ENCODE measurements around the gene TMEM225. TPM values are rescaled to one million over a fixed set of nuclear protein-coding genes. Genes with fewer than 3 reads are reported as not detected.

The TMEM225 gene
- total and polyA plus RNA-seq, 10 of the 15 experiments (the other 5 are each of a cell fraction or from before 2014, with no cell fraction given) = not detected

DNA sequence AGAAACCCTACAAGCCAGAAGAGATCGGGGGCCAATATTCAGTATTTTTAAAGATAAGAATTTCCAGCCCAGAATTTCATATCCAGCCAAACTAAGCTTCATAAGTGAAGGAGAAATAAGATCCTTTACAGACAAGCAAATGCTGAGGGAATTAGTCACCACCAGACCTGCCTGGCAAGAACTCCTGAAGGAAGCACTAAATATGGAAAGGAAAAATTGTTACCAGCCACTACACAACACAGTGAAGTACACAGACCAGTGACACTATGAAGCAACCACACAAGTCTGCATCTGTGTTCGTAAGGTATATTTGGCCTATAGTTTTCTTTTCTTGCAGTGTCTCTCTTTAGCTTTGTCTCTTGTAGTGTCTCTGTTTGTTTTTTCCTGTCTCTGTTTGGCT lies 29.0 kb downstream of the TMEM225 start:
- FAIRE-seq = no peak
- no peaks in the 10 kb centered on the region for H3K79me2 ChIP-seq (ENCODE audit: control insufficient read depth, insufficient read depth, low read length)
- H3K36me3 ChIP-seq (ENCODE audit: control insufficient read depth in 2 of 2, insufficient read depth in 2 of 2, low read length in 1 of 2) = no peaks in the 10 kb centered on the region
- no peak overlapping the region for H2AFZ ChIP-seq (ENCODE audit: control insufficient read depth, low read depth, low read length)
- SMC1A ChIA-PET (ENCODE audit: uncharacterized antibody, unreplicated experiment) = no interaction called here
- no peak overlapping the region for H3K9ac ChIP-seq (ENCODE audit: control insufficient read depth, insufficient read depth, low read length)
- BruUV-seq (replicated peaks) = no TSS peak
- intact Hi-C loops (cut with micrococcal nuclease; ENCODE audit: unreplicated experiment) (no loop called here), in situ Hi-C loops (cut with MboI) (no loop called here)
- RAD21 ChIA-PET (ENCODE audit: unreplicated experiment) = no interaction called here
- H3K27ac ChIP-seq (ENCODE audit: control insufficient read depth, insufficient read depth) = no peak overlapping the region
- H4K20me1 ChIP-seq (ENCODE audit: control insufficient read depth, insufficient read depth) = no peaks in the 10 kb centered on the region
- ATAC-seq = no peak
- DNase-seq (ENCODE audit: low read depth, low spot score) = no peak
- no peaks in the 10 kb centered on the region for H3K9me3 ChIP-seq (replicated peaks; ENCODE audit: control insufficient read depth, insufficient read depth, low read length)
- no peaks in the 10 kb centered on the region for H3K4me1 ChIP-seq (ENCODE audit: control insufficient read depth, insufficient read depth, low read length)
- CTCF ChIA-PET = no interaction called here
- TF ChIP-seq NR2F1 (conservative IDR thresholded peaks at IDR 0.05) (no peak), ZBED1 (IDR thresholded peaks at IDR 0.05; ENCODE audit: borderline replicate concordance) (no peak), YBX1 (IDR thresholded peaks at IDR 0.05) (no peak), SIN3A (IDR thresholded peaks at IDR 0.05; ENCODE audit: low read depth, low read length) (no peak), NFYA (IDR thresholded peaks at IDR 0.05; ENCODE audit: borderline replicate concordance, low read depth, low read length) (no peak), ZNF687 (IDR thresholded peaks at IDR 0.05) (no peak), BMI1 (IDR thresholded peaks at IDR 0.05; ENCODE audit: borderline replicate concordance) (no peak), POLR2AphosphoS5 (IDR thresholded peaks at IDR 0.05; ENCODE audit: low read length) (no peak), STAT1 (conservative IDR thresholded peaks at IDR 0.05) (no peak), CBX3 (IDR thresholded peaks at IDR 0.05; ENCODE audit: borderline replicate concordance, low read depth) (no peak), RELA (IDR thresholded peaks at IDR 0.05; ENCODE audit: borderline replicate concordance, partially characterized antibody) (no peak), EGR1 (IDR thresholded peaks at IDR 0.05; ENCODE audit: borderline replicate concordance in 1 of 2, low read depth in 2 of 2, low read length in 2 of 2) (no peak), CREB1 (IDR thresholded peaks at IDR 0.05; ENCODE audit: low read depth) (no peak)
- TF ChIP-seq, protein P1, sequence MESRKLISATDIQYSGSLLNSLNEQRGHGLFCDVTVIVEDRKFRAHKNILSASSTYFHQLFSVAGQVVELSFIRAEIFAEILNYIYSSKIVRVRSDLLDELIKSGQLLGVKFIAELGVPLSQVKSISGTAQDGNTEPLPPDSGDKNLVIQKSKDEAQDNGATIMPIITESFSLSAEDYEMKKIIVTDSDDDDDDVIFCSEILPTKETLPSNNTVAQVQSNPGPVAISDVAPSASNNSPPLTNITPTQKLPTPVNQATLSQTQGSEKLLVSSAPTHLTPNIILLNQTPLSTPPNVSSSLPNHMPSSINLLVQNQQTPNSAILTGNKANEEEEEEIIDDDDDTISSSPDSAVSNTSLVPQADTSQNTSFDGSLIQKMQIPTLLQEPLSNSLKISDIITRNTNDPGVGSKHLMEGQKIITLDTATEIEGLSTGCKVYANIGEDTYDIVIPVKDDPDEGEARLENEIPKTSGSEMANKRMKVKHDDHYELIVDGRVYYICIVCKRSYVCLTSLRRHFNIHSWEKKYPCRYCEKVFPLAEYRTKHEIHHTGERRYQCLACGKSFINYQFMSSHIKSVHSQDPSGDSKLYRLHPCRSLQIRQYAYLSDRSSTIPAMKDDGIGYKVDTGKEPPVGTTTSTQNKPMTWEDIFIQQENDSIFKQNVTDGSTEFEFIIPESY (IDR thresholded peaks at IDR 0.05) = no peak
- POLR2A ChIA-PET = no interaction called here
- H3K4me2 ChIP-seq (ENCODE audit: control insufficient read depth, insufficient read depth) = no peak overlapping the region
- no peaks in the 10 kb centered on the region; a peak in 1 of 4 replicates for H3K27me3 ChIP-seq (replicated peaks in 1 of 2; ENCODE audit: control insufficient read depth in 2 of 2, insufficient read depth in 2 of 2, low read length in 1 of 2)
- WGBS (ENCODE audit: insufficient coverage, insufficient replicate concordance, low lambda C conversion rate, missing lambda C conversion rate) = 0% methylated on average over 2 of the region's 2 CpGs
- H3K4me3 ChIP-seq = no peak overlapping the region

Data from GM12878 (cell line).